ENCODE data around the gene RANGRF. TPM values are rescaled to one million over a fixed set of nuclear protein-coding genes. Genes with fewer than 3 reads are reported as not detected.

Gene RANGRF
- total and polyA plus RNA-seq, 9 of the 15 experiments (the other 6 are each of a cell fraction or from before 2014, with no cell fraction given), result 7.6 to 60.0 (median 16.0) TPM

GRCh38 chr17:8294814-8295316, 6.4 kb downstream of the RANGRF start (continued):
- TF ChIP-seq ZNF639 (CRISPR knock-in tag; conservative IDR thresholded peaks at IDR 0.05 in 1 of 2, IDR thresholded peaks at IDR 0.05 in 1 of 2) (peak in 1 of 2 experiments; percentile 8; a peak in 1 of 4 replicates), ETV1 (tag; conservative IDR thresholded peaks at IDR 0.05; ENCODE audit: low read depth) (no peak), MTF1 (CRISPR knock-in tag; IDR thresholded peaks at IDR 0.05; ENCODE audit: borderline replicate concordance) (no peak), TEAD2 (tag; IDR thresholded peaks at IDR 0.05) (no peak), HES1 (IDR thresholded peaks at IDR 0.05; ENCODE audit: low read depth) (no peak), PPARD (CRISPR knock-in tag; IDR thresholded peaks at IDR 0.05) (no peak), ELK3 (CRISPR knock-in tag; IDR thresholded peaks at IDR 0.05) (no peak), LARP7 (IDR thresholded peaks at IDR 0.05) (no peak), TAF15 (IDR thresholded peaks at IDR 0.05; ENCODE audit: low read depth, low read length) (no peak), SMAD1 (IDR thresholded peaks at IDR 0.05; ENCODE audit: low read depth, low read length, partially characterized antibody) (no peak), TCF3 (CRISPR knock-in tag; IDR thresholded peaks at IDR 0.05) (no peak), HNRNPL (IDR thresholded peaks at IDR 0.05; ENCODE audit: low read depth, low read length) (no peak), TOE1 (IDR thresholded peaks at IDR 0.05; ENCODE audit: borderline replicate concordance) (no peak; the same call in 1 of the 2 replicates), TOE1 (CRISPR knock-in tag; IDR thresholded peaks at IDR 0.05; ENCODE audit: borderline replicate concordance, low read depth) (no peak), U2AF2 (optimal IDR thresholded peaks at IDR 0.05; ENCODE audit: low read depth, low read length) (no peak), ARID3A (IDR thresholded peaks at IDR 0.05; ENCODE audit: borderline replicate concordance, low read depth, low read length) (no peak), USF2 (CRISPR knock-in tag; IDR thresholded peaks at IDR 0.05) (no peak), ZBTB26 (CRISPR knock-in tag; IDR thresholded peaks at IDR 0.05) (no peak), TFE3 (CRISPR knock-in tag; IDR thresholded peaks at IDR 0.05) (no peak)

Measured in K562 (cell line).